ENCODE results near the gene U2AF2.

DNA sequence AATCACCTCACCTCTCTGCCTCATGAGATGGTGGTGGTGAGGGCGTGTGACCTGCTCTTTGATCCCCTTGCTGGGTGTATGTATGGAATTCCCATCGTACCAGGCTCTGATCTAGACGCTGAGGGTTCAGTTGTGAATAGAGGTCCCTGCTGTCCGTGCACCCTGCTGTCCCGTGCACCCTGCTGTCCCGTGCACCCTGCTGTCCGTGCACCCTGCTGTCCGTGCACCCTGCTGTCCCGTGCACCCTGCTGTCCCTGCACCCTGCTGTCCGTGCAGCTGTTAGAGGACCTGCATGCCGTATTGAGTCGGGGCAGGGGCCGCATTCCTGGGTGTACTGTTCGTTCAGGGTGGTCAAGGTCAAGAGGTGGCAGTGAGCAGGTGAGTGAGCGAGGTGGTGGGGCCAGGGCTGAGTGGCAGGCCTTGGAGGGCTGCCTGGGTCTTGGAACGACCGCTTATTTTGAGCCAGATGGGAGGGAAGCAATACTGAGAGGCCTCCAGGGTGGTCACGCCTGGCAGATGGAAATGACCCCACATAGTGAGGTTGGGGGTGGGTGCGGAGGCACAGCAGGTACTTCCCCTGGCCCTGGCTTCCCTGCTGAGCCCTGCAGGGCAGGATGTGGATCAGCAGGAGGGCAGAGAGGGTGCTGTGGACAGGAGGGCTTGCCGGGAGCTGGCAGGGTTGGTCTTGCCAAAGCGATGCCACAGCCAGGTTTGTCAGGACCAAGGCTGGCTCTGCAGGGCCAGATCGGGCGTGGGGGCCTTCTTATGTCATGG lies 15.6 kb downstream of the U2AF2 start:
- TF ChIP-seq CTCF (IDR thresholded peaks at IDR 0.05; ENCODE audit: low read length) (no peak), EZH2phosphoT487 (IDR thresholded peaks at IDR 0.05; ENCODE audit: low read length) (no peak)

Data from MM.1S (cell line).